Fibroblast of mammary gland (primary cell): Measurements from ENCODE around the gene GBA2.

ENCODE experiments used
- DNase-seq: peaks from one replicate; pipeline ENCODE4 v3.0.0-alpha.2; 2010; ENCODE audit warnings: low read depth
- H3K4me3 ChIP-seq: 2 replicates; pipeline ENCODE4 v1.5.1; 2011; ENCODE audit warnings: low read depth, mild to moderate bottlenecking, low read length, moderate library complexity; ENCODE audit not compliant: control insufficient read depth
- TF ChIP-seq, protein P1 (sequence below): conservative IDR thresholded peaks from 2 replicates; pipeline ENCODE4 v1.5.1; 2011; ENCODE audit warnings: low read depth, low read length, inconsistent platforms; ENCODE audit not compliant: control insufficient read depth, insufficient read depth

GBA2 gene

GRCh38 chr9:35723426-35723825 is 25.6 kb downstream of the GBA2 start:
- DNase-seq = no peak
- H3K4me3 ChIP-seq = no peak overlapping the region
- TF ChIP-seq, protein P1, sequence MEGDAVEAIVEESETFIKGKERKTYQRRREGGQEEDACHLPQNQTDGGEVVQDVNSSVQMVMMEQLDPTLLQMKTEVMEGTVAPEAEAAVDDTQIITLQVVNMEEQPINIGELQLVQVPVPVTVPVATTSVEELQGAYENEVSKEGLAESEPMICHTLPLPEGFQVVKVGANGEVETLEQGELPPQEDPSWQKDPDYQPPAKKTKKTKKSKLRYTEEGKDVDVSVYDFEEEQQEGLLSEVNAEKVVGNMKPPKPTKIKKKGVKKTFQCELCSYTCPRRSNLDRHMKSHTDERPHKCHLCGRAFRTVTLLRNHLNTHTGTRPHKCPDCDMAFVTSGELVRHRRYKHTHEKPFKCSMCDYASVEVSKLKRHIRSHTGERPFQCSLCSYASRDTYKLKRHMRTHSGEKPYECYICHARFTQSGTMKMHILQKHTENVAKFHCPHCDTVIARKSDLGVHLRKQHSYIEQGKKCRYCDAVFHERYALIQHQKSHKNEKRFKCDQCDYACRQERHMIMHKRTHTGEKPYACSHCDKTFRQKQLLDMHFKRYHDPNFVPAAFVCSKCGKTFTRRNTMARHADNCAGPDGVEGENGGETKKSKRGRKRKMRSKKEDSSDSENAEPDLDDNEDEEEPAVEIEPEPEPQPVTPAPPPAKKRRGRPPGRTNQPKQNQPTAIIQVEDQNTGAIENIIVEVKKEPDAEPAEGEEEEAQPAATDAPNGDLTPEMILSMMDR = no peak

- TF ChIP-seq, protein P1 = no peak
- H3K4me3 ChIP-seq = no peak overlapping the region
- DNase-seq = no peak
Observed at GRCh38 chr9:35719546-35719945, 29.5 kb downstream of the GBA2 start.

DNA sequence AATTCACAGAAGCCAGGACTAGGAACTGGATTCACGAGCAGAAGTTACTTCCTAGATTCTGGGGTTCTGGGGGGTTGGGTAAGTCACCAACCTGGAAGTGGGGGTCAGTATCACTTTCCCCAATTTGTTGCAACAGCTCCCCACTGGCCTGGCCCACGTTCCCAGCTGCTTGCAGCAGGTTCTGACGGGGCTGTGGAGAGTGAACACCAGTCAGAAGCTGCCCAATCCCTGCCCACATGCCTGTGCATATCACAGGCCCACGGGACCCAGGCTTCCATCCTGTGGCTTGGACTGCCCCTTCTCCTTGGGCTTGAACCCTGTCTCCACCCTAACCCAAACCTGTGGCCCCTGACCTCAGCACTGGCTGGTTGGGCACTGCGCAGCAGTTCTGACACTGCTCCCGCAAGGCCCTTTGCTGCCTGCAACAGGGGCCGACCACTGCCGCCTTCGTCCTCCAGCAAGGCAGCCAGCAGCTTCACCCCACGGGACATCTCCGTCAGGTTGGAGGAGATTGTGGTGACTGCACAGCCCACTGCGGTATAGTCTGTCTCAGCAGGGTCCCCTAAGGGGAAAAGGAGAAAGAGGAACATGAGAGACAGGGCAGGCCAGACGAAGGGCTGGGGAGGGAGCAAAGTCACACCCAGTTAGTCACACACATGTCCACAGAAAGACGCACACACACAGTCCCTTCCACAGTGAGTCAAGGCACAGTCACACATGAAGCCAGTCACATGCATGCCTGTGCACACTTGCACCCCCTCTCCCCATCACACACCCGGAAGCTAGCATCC is 30.1 kb downstream of the GBA2 start:
- no peak overlapping the region for H3K4me3 ChIP-seq
- DNase-seq = peak; percentile 32
- TF ChIP-seq, protein P1 = no peak

DNA sequence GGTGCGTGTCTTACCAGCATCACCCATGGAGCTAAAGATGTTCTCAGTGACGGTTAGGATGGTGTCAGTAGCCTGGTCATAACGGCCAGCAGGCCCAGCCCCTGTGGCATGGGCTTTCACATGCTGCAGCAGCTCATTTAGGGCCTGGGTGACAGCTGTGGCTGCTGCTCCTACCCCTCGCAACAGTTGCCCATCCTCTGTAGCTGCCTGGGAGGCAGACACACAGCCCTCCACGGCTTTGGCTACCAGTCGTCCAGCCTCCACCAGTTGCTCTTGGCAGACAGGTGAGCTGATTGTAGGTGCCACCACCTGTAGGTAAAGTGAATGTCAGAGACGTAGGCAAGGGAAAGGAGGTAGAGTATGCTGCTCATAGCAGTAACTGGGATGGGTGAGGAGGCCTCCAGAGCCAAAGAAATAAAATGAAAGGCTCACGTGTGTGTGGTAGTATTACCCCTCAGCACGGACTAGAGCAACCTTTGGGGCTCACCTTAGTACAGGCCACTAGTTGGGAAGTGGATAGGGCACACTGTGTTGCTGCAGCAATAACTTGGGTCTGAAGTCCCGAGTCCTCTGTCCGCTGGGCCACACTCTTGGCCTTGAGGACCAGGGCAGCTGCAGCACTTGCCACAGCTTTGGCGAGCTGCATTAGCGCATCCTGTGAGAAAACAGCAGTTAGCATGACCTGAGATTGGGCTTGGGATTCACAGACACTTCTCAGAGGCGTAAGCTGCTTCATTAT is 31.7 kb downstream of the GBA2 start:
- TF ChIP-seq, protein P1 = no peak
- H3K4me3 ChIP-seq = no peak overlapping the region
- no peak for DNase-seq

- DNase-seq = no peak
- TF ChIP-seq, protein P1 = no peak
Observed at GRCh38 chr9:35716230-35716629, 32.8 kb downstream of the GBA2 start.

GRCh38 chr9:35714579-35715252 is 34.3 kb downstream of the GBA2 start:
- no peak overlapping the region for H3K4me3 ChIP-seq
- DNase-seq = no peak
- TF ChIP-seq, protein P1 = no peak

More at GRCh38 chr9:35716230-35716629, 32.8 kb downstream of the GBA2 start:
- H3K4me3 ChIP-seq = no peak overlapping the region
